ENCODE results near the gene MTURN. TPM values are rescaled to one million over a fixed set of nuclear protein-coding genes. Genes with fewer than 3 reads are reported as not detected.

The MTURN gene
- total and polyA plus RNA-seq, 4 donors = 13.5 to 79.6 (median 23.0) TPM

DNA sequence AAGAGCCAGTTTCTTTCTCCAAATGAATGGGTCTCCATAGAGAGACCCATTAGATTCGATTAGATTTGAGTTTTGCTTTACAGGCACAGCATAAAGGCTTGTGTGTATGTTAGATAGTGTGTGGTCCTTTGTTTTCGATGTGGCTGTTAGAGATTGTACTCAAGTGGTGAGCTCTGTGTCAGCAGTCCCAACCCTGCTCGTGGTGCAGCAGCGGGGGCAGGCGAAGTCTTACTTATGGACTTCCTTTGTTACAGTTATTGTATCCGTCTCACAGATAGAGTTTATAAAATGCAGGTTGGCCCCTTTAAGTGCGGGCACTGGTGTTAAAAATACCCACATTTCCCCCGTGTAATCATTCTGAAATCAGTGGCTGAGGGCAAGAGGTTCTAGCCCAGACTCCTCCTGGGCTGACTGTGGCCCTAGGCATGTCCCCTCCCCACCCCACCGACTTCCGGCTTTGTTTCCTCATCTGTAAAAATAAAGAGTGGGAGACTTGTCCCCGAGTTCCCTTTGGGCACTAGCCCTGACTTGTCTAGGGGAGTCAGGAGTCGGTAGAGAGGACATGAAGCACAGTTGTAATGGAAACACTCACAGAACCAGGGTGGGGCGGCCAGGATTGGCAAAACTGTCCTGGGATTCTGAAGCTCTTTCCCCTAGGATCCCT lies 28.6 kb downstream of the MTURN start:
- TF ChIP-seq, protein P1, sequence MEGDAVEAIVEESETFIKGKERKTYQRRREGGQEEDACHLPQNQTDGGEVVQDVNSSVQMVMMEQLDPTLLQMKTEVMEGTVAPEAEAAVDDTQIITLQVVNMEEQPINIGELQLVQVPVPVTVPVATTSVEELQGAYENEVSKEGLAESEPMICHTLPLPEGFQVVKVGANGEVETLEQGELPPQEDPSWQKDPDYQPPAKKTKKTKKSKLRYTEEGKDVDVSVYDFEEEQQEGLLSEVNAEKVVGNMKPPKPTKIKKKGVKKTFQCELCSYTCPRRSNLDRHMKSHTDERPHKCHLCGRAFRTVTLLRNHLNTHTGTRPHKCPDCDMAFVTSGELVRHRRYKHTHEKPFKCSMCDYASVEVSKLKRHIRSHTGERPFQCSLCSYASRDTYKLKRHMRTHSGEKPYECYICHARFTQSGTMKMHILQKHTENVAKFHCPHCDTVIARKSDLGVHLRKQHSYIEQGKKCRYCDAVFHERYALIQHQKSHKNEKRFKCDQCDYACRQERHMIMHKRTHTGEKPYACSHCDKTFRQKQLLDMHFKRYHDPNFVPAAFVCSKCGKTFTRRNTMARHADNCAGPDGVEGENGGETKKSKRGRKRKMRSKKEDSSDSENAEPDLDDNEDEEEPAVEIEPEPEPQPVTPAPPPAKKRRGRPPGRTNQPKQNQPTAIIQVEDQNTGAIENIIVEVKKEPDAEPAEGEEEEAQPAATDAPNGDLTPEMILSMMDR (IDR thresholded peaks at IDR 0.05; ENCODE audit: control extremely low read depth, extremely low read depth) = no peak
- Histone ChIP-seq H3K9me3 (ENCODE audit: control insufficient read depth in 4 of 4, insufficient read depth in 3 of 4, low read length in 3 of 4) (no peaks in the 10 kb centered on the region), H3K27me3 (ENCODE audit: control insufficient read depth in 3 of 3, insufficient read depth in 3 of 3, low read length in 2 of 3) (no peaks in the 10 kb centered on the region), H3K36me3 (ENCODE audit: control insufficient read depth in 4 of 4, insufficient read depth in 4 of 4, low read length in 4 of 4) (peaks cover 0 to 13% (median 2%) of the 10 kb centered on the region in 4 donors), H3K4me3 (no peak overlapping the region), H3K27ac (ENCODE audit: low read depth in 1 of 2, low read length in 1 of 2) (peak overlapping the region; percentile 6 to 68), H3K9ac (ENCODE audit: insufficient read depth in 1 of 2, low read length in 2 of 2) (no peak overlapping the region), H3K4me1 (ENCODE audit: control insufficient read depth in 5 of 5, insufficient read depth in 5 of 5, low read length in 5 of 5) (peaks cover 0 to 21% (median 6%) of the 10 kb centered on the region in 5 donors)
- ATAC-seq (ENCODE audit: insufficient read depth, low FRiP score) (no peak), DNase-seq (no peak)
- WGBS, 2 donors = 24 to 41% methylated on average over 13 of the region's 13 CpGs

- no peak overlapping the region for H3K9ac ChIP-seq (ENCODE audit: insufficient read depth in 1 of 2, low read length in 2 of 2)
- H3K36me3 ChIP-seq (ENCODE audit: control insufficient read depth in 4 of 4, insufficient read depth in 4 of 4, low read length in 4 of 4) = peaks cover 0 to 9% (median 2%) of the 10 kb centered on the region in 4 donors
- ATAC-seq (ENCODE audit: insufficient read depth, low FRiP score) = peak; percentile 60
- peaks cover 0 to 24% (median 10%) of the 10 kb centered on the region in 5 donors for H3K4me1 ChIP-seq (ENCODE audit: control insufficient read depth in 5 of 5, insufficient read depth in 5 of 5, low read length in 5 of 5)
- H3K27ac ChIP-seq (ENCODE audit: low read depth in 1 of 2, low read length in 1 of 2) = no peak overlapping the region
- DNase-seq = peak; percentile 38 to 88 (median 87)
- no peak overlapping the region for H3K4me3 ChIP-seq
- no peaks in the 10 kb centered on the region for H3K9me3 ChIP-seq (ENCODE audit: control insufficient read depth in 4 of 4, insufficient read depth in 3 of 4, low read length in 3 of 4)
- no peaks in the 10 kb centered on the region for H3K27me3 ChIP-seq (ENCODE audit: control insufficient read depth in 3 of 3, insufficient read depth in 3 of 3, low read length in 2 of 3)
- WGBS, 2 donors = 74 to 75% methylated on average over 6 of the region's 6 CpGs
- TF ChIP-seq, protein P1 (IDR thresholded peaks at IDR 0.05; ENCODE audit: control extremely low read depth, extremely low read depth) = peak; percentile 48
Observed at GRCh38 chr7:30164567-30164966, 29.8 kb downstream of the MTURN start.

- H3K4me1 ChIP-seq (ENCODE audit: control insufficient read depth in 5 of 5, insufficient read depth in 5 of 5, low read length in 5 of 5) = peaks cover 0 to 34% (median 17%) of the 10 kb centered on the region in 5 donors
- H3K27ac ChIP-seq (ENCODE audit: low read depth in 1 of 2, low read length in 1 of 2) = no peak overlapping the region
- H3K9ac ChIP-seq (ENCODE audit: insufficient read depth in 1 of 2, low read length in 2 of 2) = no peak overlapping the region
- peaks cover 0 to 3% (median under 1%) of the 10 kb centered on the region in 4 donors for H3K36me3 ChIP-seq (ENCODE audit: control insufficient read depth in 4 of 4, insufficient read depth in 4 of 4, low read length in 4 of 4)
- no peak overlapping the region for H3K4me3 ChIP-seq
- H3K9me3 ChIP-seq (ENCODE audit: control insufficient read depth in 4 of 4, insufficient read depth in 3 of 4, low read length in 3 of 4) = no peaks in the 10 kb centered on the region
- 65 to 66% methylated on average over 3 of the region's 3 CpGs for WGBS, 2 donors
- no peaks in the 10 kb centered on the region for H3K27me3 ChIP-seq (ENCODE audit: control insufficient read depth in 3 of 3, insufficient read depth in 3 of 3, low read length in 2 of 3)
- DNase-seq = no peak
- ATAC-seq (ENCODE audit: insufficient read depth, low FRiP score) = no peak
- TF ChIP-seq, protein P1 (IDR thresholded peaks at IDR 0.05; ENCODE audit: control extremely low read depth, extremely low read depth) = no peak
Observed at GRCh38 chr7:30165590-30165989, 30.8 kb downstream of the MTURN start.

Data from lung (tissue), 12 donors.